T-helper 1 cell treated with Interleukin-12 subunit alpha and Interleukin-12 subunit beta and Interleukin-4 antibody, amounts not matched to agents 30 ng/mL and 1 ng/mL, for 36 hours (primary cell): Measurements from ENCODE around the gene RIPK3. TPM values are rescaled to one million over a fixed set of nuclear protein-coding genes. Genes with fewer than 3 reads are reported as not detected.

ENCODE experiments used
- intact Hi-C: fragments of 100-400 bp; cut with micrococcal nuclease; formaldehyde crosslinking; loops from one replicate; pipeline ENCODE4 v1.15.1; 2024
- total RNA-seq: library from RNA; stranded (reverse); gene quantifications from 2 replicates; pipeline ENCODE4 v1.2.3, GENCODE V29; 2022

Gene RIPK3
- total RNA-seq, 1 donor from 2014 or later, result 37.1 TPM

GRCh38 chr14:24369907-24370687 lies 30.3 kb upstream of the RIPK3 start:
- intact Hi-C loops, result loop anchor here (5.0 kb wide), 1 partner anchor 42 kb away; no protein-coding TSS in a partner anchor

GRCh38 chr14:24369463-24369862 lies 29.7 kb upstream of the RIPK3 start:
- intact Hi-C loops, result loop anchor here (5.0 kb wide), 1 partner anchor 43 kb away; no protein-coding TSS in a partner anchor

GRCh38 chr14:24368562-24369252 lies 28.9 kb upstream of the RIPK3 start:
- intact Hi-C loops, result loop anchor here (5.0 kb wide), 1 partner anchor 44 kb away; no protein-coding TSS in a partner anchor

GRCh38 chr14:24368212-24368561 lies 28.4 kb upstream of the RIPK3 start:
- intact Hi-C loops, result loop anchor here (5.0 kb wide), 1 partner anchor 44 kb away; no protein-coding TSS in a partner anchor

- intact Hi-C loops, result loop anchor here (2.0 to 5.0 kb wide), 2 partner anchors 35 to 45 kb away; no protein-coding TSS in a partner anchor
Measured at GRCh38 chr14:24367514-24368211, 27.9 kb upstream of the RIPK3 start, which contains the start of gene NFATC4. TSS of gene NFATC4 (plus strand) at chr14:24368184. CDS start at chr14:24368341, 157 bp downstream.

- intact Hi-C loops, result loop anchor here (2.0 to 5.0 kb wide), 2 partner anchors 34 to 45 kb away; no protein-coding TSS in a partner anchor
Measured at GRCh38 chr14:24366721-24367513, 27.1 kb upstream of the RIPK3 start.

- intact Hi-C loops, result loop anchor here (2.0 to 5.0 kb wide), 2 partner anchors 34 to 46 kb away; no protein-coding TSS in a partner anchor
Measured at GRCh38 chr14:24366413-24366720, 26.6 kb upstream of the RIPK3 start.

GRCh38 chr14:24365600-24366412 lies 26.0 kb upstream of the RIPK3 start:
- intact Hi-C loops, result loop anchor here (1.0 to 5.0 kb wide), 3 partner anchors 33 to 65 kb away; no protein-coding TSS in a partner anchor

- intact Hi-C loops, result loop anchor here (1.0 to 5.0 kb wide), 2 partner anchors 47 to 66 kb away; no protein-coding TSS in a partner anchor
Measured at GRCh38 chr14:24364841-24365240, 25.1 kb upstream of the RIPK3 start.

- intact Hi-C loops, result no loop called here
Measured at GRCh38 chr14:24363401-24363800, 23.6 kb upstream of the RIPK3 start.

GRCh38 chr14:24362241-24362960 lies 22.6 kb upstream of the RIPK3 start:
- intact Hi-C loops, result no loop called here

GRCh38 chr14:24361326-24361725 lies 21.5 kb upstream of the RIPK3 start:
- intact Hi-C loops, result no loop called here

- intact Hi-C loops, result no loop called here
Measured at GRCh38 chr14:24360281-24360680, 20.5 kb upstream of the RIPK3 start.

GRCh38 chr14:24356208-24356607 lies 16.4 kb upstream of the RIPK3 start:
- intact Hi-C loops, result no loop called here

GRCh38 chr14:24355009-24355408 lies 15.2 kb upstream of the RIPK3 start:
- intact Hi-C loops, result no loop called here

GRCh38 chr14:24354482-24354825 lies 14.7 kb upstream of the RIPK3 start:
- intact Hi-C loops, result loop anchor here (5.0 kb wide), 1 partner anchor 43 kb away; the partner anchor contains the start of gene NYNRIN

GRCh38 chr14:24353559-24354481 lies 14.0 kb upstream of the RIPK3 start:
- intact Hi-C loops, result loop anchor here (5.0 kb wide), 1 partner anchor 43 kb away; the partner anchor contains the start of gene NYNRIN

- intact Hi-C loops, result loop anchor here (5.0 kb wide), 1 partner anchor 46 kb away; the partner anchor contains the start of gene NYNRIN
Measured at GRCh38 chr14:24351517-24351916, 11.7 kb upstream of the RIPK3 start.
